Activated naive CD4-positive, alpha-beta T cell treated with anti-CD3 and anti-CD28 coated beads, Interleukin-2, amount 50 U/mL, for 72 hours (primary cell): ENCODE results near the gene SLC27A2. TPM values are rescaled to one million over a fixed set of nuclear protein-coding genes. Genes with fewer than 3 reads are reported as not detected.

Source experiments
- ATAC-seq, 2 donors: fragments of 150-1000 bp; cut with Tn5 transposase; 2 replicates each; pipeline ENCODE4 v1.10.0; 2021; ENCODE audit warnings: mild to moderate bottlenecking in 2 of 2, moderate library complexity in 2 of 2
- DNase-seq, 2 donors: peaks; one replicate each; pipeline ENCODE4 v3.0.0; 2021 to 2022; ENCODE audit warnings: low spot score in 2 of 2
- H3K27ac Mint-ChIP-seq, 2 donors: one replicate each; pipeline ENCODE4 v1.8.0; 2022; ENCODE audit warnings: mild to moderate bottlenecking in 2 of 2, mixed read lengths in 2 of 2
- H3K36me3 Mint-ChIP-seq, 2 donors: one replicate each; pipeline ENCODE4 v1.8.0; 2022; ENCODE audit warnings: mixed read lengths in 2 of 2
- H3K9me3 Mint-ChIP-seq, 2 donors: one replicate each; pipeline ENCODE4 v1.8.0; 2022; ENCODE audit warnings: mixed read lengths in 2 of 2
- total RNA-seq, 2 donors: library from RNA; stranded (reverse); gene quantifications; one replicate each; pipeline ENCODE4 v1.2.3, GENCODE V29; 2022

The SLC27A2 gene
- total RNA-seq, 2 donors from 2014 or later = 20.1 to 54.7 TPM

GRCh38 chr15:50210462-50211157 is 28.6 kb downstream of the SLC27A2 start:
- DNase-seq (no peak), ATAC-seq (no peak)
- Mint-ChIP-seq H3K27ac (no peak overlapping the region), H3K9me3 (peaks cover 22 to 35% of the 10 kb centered on the region in 2 donors), H3K36me3 (peaks cover 37 to 84% of the 10 kb centered on the region in 2 donors)

GRCh38 chr15:50218291-50218690 is 36.3 kb downstream of the SLC27A2 start:
- peaks cover under 1 to 38% of the 10 kb centered on the region in 2 donors for H3K36me3 Mint-ChIP-seq
- DNase-seq (no peak), ATAC-seq (no peak)
- no peak overlapping the region for H3K27ac Mint-ChIP-seq
- peaks cover 3 to 9% of the 10 kb centered on the region in 2 donors for H3K9me3 Mint-ChIP-seq

GRCh38 chr15:50218691-50219090 is 36.7 kb downstream of the SLC27A2 start:
- DNase-seq (no peak), ATAC-seq (no peak)
- peaks cover 5 to 38% of the 10 kb centered on the region in 2 donors for H3K36me3 Mint-ChIP-seq
- H3K27ac Mint-ChIP-seq = no peak overlapping the region
- peaks cover 1 to 7% of the 10 kb centered on the region in 2 donors for H3K9me3 Mint-ChIP-seq

- DNase-seq (no peak), ATAC-seq (peak; percentile 63 to 76)
- peaks cover 7 to 34% of the 10 kb centered on the region in 2 donors for H3K36me3 Mint-ChIP-seq
- no peaks in the 10 kb centered on the region for H3K9me3 Mint-ChIP-seq
- H3K27ac Mint-ChIP-seq = peak overlapping the region; percentile 34 to 91
Observed at GRCh38 chr15:50219820-50220219, 37.8 kb downstream of the SLC27A2 start.

- DNase-seq = no peak
- H3K27ac Mint-ChIP-seq = peak overlapping the region in 1 of 2 donors; percentile 31
- no peak for ATAC-seq
- peaks cover 7 to 38% of the 10 kb centered on the region in 2 donors for H3K36me3 Mint-ChIP-seq
- H3K9me3 Mint-ChIP-seq = no peaks in the 10 kb centered on the region
Observed at GRCh38 chr15:50222181-50222580, 40.2 kb downstream of the SLC27A2 start.

- no peak for ATAC-seq
- DNase-seq = no peak
- H3K36me3 Mint-ChIP-seq = peaks cover 7 to 52% of the 10 kb centered on the region in 2 donors
- no peak overlapping the region for H3K27ac Mint-ChIP-seq
- H3K9me3 Mint-ChIP-seq = no peaks in the 10 kb centered on the region
Observed at GRCh38 chr15:50224606-50225005, 42.6 kb downstream of the SLC27A2 start.

- no peak for ATAC-seq
- peaks cover 7 to 50% of the 10 kb centered on the region in 2 donors for H3K36me3 Mint-ChIP-seq
- no peak overlapping the region for H3K27ac Mint-ChIP-seq
- no peaks in the 10 kb centered on the region for H3K9me3 Mint-ChIP-seq
- DNase-seq = no peak
Observed at GRCh38 chr15:50225057-50225456, 43.1 kb downstream of the SLC27A2 start.

- Mint-ChIP-seq H3K36me3 (peaks cover 7 to 48% of the 10 kb centered on the region in 2 donors), H3K27ac (no peak overlapping the region), H3K9me3 (no peaks in the 10 kb centered on the region)
- ATAC-seq (no peak), DNase-seq (no peak)
Observed at GRCh38 chr15:50225938-50226337, 43.9 kb downstream of the SLC27A2 start.

GRCh38 chr15:50227076-50227475 is 45.1 kb downstream of the SLC27A2 start:
- Mint-ChIP-seq H3K27ac (no peak overlapping the region), H3K36me3 (peaks cover 7 to 46% of the 10 kb centered on the region in 2 donors), H3K9me3 (no peaks in the 10 kb centered on the region)
- no peak for ATAC-seq
- DNase-seq = no peak

- DNase-seq (no peak), ATAC-seq (no peak)
- Mint-ChIP-seq H3K36me3 (peaks cover 0 to 35% of the 10 kb centered on the region in 2 donors), H3K27ac (peak overlapping the region in 1 of 2 donors; percentile 60), H3K9me3 (no peaks in the 10 kb centered on the region)
Observed at GRCh38 chr15:50228866-50229265, 46.9 kb downstream of the SLC27A2 start.

GRCh38 chr15:50229336-50229735 is 47.3 kb downstream of the SLC27A2 start:
- Mint-ChIP-seq H3K9me3 (no peaks in the 10 kb centered on the region), H3K27ac (peak overlapping the region in 1 of 2 donors; percentile 60), H3K36me3 (peaks cover 0 to 38% of the 10 kb centered on the region in 2 donors)
- ATAC-seq (no peak), DNase-seq (no peak)

GRCh38 chr15:50231761-50232160 is 49.8 kb downstream of the SLC27A2 start:
- ATAC-seq = no peak
- H3K36me3 Mint-ChIP-seq = peaks cover 0 to 37% of the 10 kb centered on the region in 2 donors
- no peak for DNase-seq

GRCh38 chr15:50232791-50233190 is 50.8 kb downstream of the SLC27A2 start:
- ATAC-seq (no peak), DNase-seq (no peak)
- Mint-ChIP-seq H3K36me3 (peaks cover 0 to 27% of the 10 kb centered on the region in 2 donors), H3K9me3 (no peaks in the 10 kb centered on the region), H3K27ac (no peak overlapping the region)

More at GRCh38 chr15:50231761-50232160, 49.8 kb downstream of the SLC27A2 start:
- H3K27ac Mint-ChIP-seq = no peak overlapping the region
- no peaks in the 10 kb centered on the region for H3K9me3 Mint-ChIP-seq

- Mint-ChIP-seq H3K36me3 (peaks cover 0 to 26% of the 10 kb centered on the region in 2 donors), H3K27ac (no peak overlapping the region), H3K9me3 (no peaks in the 10 kb centered on the region)
- no peak for ATAC-seq
- DNase-seq = no peak
Observed at GRCh38 chr15:50233192-50233736, 51.3 kb downstream of the SLC27A2 start.

- no peak for DNase-seq
- Mint-ChIP-seq H3K36me3 (peaks cover 0 to 14% of the 10 kb centered on the region in 2 donors), H3K9me3 (no peaks in the 10 kb centered on the region), H3K27ac (no peak overlapping the region)
- no peak for ATAC-seq
Observed at GRCh38 chr15:50234764-50235163, 52.8 kb downstream of the SLC27A2 start.

GRCh38 chr15:50235794-50236193 is 53.8 kb downstream of the SLC27A2 start:
- DNase-seq (no peak), ATAC-seq (no peak)
- Mint-ChIP-seq H3K9me3 (no peaks in the 10 kb centered on the region), H3K27ac (no peak overlapping the region), H3K36me3 (peaks cover 0 to 9% of the 10 kb centered on the region in 2 donors)

GRCh38 chr15:50236433-50236832 is 54.4 kb downstream of the SLC27A2 start:
- DNase-seq = no peak
- H3K9me3 Mint-ChIP-seq = no peaks in the 10 kb centered on the region
- ATAC-seq = no peak
- H3K36me3 Mint-ChIP-seq = peaks cover 0 to 9% of the 10 kb centered on the region in 2 donors
- H3K27ac Mint-ChIP-seq = no peak overlapping the region

GRCh38 chr15:50238255-50238654 is 56.3 kb downstream of the SLC27A2 start:
- DNase-seq = no peak
- no peak for ATAC-seq
- no peaks in the 10 kb centered on the region for H3K9me3 Mint-ChIP-seq
- H3K36me3 Mint-ChIP-seq = peaks cover 0 to 9% of the 10 kb centered on the region in 2 donors
- H3K27ac Mint-ChIP-seq = no peak overlapping the region
